ENCODE results near the gene GGA2.

GGA2 gene

GRCh38 chr16:23423496-23424049, 86.7 kb downstream of the GGA2 start:
- in situ Hi-C loops (cut with MboI; ENCODE audit: low sequenced_read_pairs) = no loop called here

GRCh38 chr16:23420011-23420410, 90.3 kb downstream of the GGA2 start:
- in situ Hi-C loops (cut with MboI; ENCODE audit: low sequenced_read_pairs) = no loop called here

GRCh38 chr16:23416816-23417215, 93.5 kb downstream of the GGA2 start:
- in situ Hi-C loops (cut with MboI; ENCODE audit: low sequenced_read_pairs) = no loop called here

GRCh38 chr16:23414731-23415130, 95.6 kb downstream of the GGA2 start:
- in situ Hi-C loops (cut with MboI; ENCODE audit: low sequenced_read_pairs) = no loop called here

Data from hTERT RPE-1 (cell line).